ENCODE data around the gene IL17REL.

GRCh38 chr22:49977578-49977977 is 35.0 kb downstream of the IL17REL start:
- no peak for TF ChIP-seq U2AF1 (optimal IDR thresholded peaks at IDR 0.05; ENCODE audit: low read depth, low read length)
- TF ChIP-seq CEBPB (IDR thresholded peaks at IDR 0.05; ENCODE audit: borderline replicate concordance, low read depth, low read length): no peak
- TF ChIP-seq HNRNPLL (IDR thresholded peaks at IDR 0.05; ENCODE audit: low read depth, low read length, poor library complexity, severe bottlenecking): no peak
- no peak for TF ChIP-seq E2F5 (CRISPR knock-in tag; conservative IDR thresholded peaks at IDR 0.05)

Measured in HepG2 (cell line).